Thyroid gland (tissue), 4 donors: ENCODE data around the gene PTPN9.

Experiments used
- POLR2A ChIP-seq, 2 donors: fragments of 450-650 bp; IDR thresholded peaks; one replicate each; pipeline ENCODE4 v1.6.1; 2017; ENCODE audit warnings: antibody characterized with exemption in 2 of 2, mild to moderate bottlenecking in 2 of 2, moderate library complexity in 1 of 2
- TF ChIP-seq, protein P1 (sequence below), 6 experiments: fragments of 200-600 bp in 3 of 6; fragments of 450-650 bp in 3 of 6; sonication (generic) in 3 of 6; IDR thresholded peaks; one replicate each; pipeline ENCODE4 v1.5.1; 2016 to 2019; ENCODE audit warnings: antibody characterized with exemption in 6 of 6, mild to moderate bottlenecking in 2 of 6, inconsistent platforms in 1 of 6, moderate library complexity in 1 of 6

GRCh38 chr15:75436881-75437280 lies 142.2 kb downstream of the PTPN9 start:
- TF ChIP-seq, protein P1, sequence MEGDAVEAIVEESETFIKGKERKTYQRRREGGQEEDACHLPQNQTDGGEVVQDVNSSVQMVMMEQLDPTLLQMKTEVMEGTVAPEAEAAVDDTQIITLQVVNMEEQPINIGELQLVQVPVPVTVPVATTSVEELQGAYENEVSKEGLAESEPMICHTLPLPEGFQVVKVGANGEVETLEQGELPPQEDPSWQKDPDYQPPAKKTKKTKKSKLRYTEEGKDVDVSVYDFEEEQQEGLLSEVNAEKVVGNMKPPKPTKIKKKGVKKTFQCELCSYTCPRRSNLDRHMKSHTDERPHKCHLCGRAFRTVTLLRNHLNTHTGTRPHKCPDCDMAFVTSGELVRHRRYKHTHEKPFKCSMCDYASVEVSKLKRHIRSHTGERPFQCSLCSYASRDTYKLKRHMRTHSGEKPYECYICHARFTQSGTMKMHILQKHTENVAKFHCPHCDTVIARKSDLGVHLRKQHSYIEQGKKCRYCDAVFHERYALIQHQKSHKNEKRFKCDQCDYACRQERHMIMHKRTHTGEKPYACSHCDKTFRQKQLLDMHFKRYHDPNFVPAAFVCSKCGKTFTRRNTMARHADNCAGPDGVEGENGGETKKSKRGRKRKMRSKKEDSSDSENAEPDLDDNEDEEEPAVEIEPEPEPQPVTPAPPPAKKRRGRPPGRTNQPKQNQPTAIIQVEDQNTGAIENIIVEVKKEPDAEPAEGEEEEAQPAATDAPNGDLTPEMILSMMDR (IDR thresholded peaks at IDR 0.05), result no peak
- no peak for TF ChIP-seq POLR2A (IDR thresholded peaks at IDR 0.05)
